Aorta (tissue), 5 donors: ENCODE measurements around the gene CACNA1B. TPM values are rescaled to one million over a fixed set of nuclear protein-coding genes. Genes with fewer than 3 reads are reported as not detected.
"Not testable (repeated sequence)": the region's sequence is repeated elsewhere in the genome, so short reads cannot be mapped to it uniquely, and the experiment has no call there.

Source experiments
- ATAC-seq: fragments of 200-7000 bp; cut with Tn5 transposase; one replicate; pipeline ENCODE4 v1.9.1; 2022; ENCODE audit warnings: moderate library complexity; ENCODE audit not compliant: low FRiP score
- DNase-seq, 2 donors: peaks; one replicate each; pipeline ENCODE4 v3.0.0-alpha.2; 2020
- H3K27ac ChIP-seq, 2 donors: one replicate each; pipeline ENCODE4 v1.5.1; 2013; ENCODE audit warnings: low read length in 2 of 2, mild to moderate bottlenecking in 2 of 2, moderate library complexity in 2 of 2, control low read depth in 1 of 2, inconsistent platforms in 1 of 2, low read depth in 1 of 2
- H3K27me3 ChIP-seq, 2 donors: one replicate each; pipeline ENCODE4 v1.6.1; 2013; ENCODE audit warnings: control low read depth in 1 of 2, low read length in 1 of 2, mild to moderate bottlenecking in 1 of 2, moderate library complexity in 1 of 2; ENCODE audit not compliant: insufficient read depth in 2 of 2, control insufficient read depth in 1 of 2
- H3K36me3 ChIP-seq, 2 donors: one replicate each; pipeline ENCODE4 v1.6.1; 2013; ENCODE audit warnings: control low read depth in 1 of 2, low read length in 1 of 2, mild to moderate bottlenecking in 1 of 2; ENCODE audit not compliant: insufficient read depth in 2 of 2, control insufficient read depth in 1 of 2
- H3K4me1 ChIP-seq, 2 donors: one replicate each; pipeline ENCODE4 v1.6.1; 2013; ENCODE audit warnings: low read length in 2 of 2, control low read depth in 1 of 2, mild to moderate bottlenecking in 1 of 2, moderate library complexity in 1 of 2; ENCODE audit not compliant: insufficient read depth in 2 of 2, control insufficient read depth in 1 of 2
- H3K4me3 ChIP-seq, 2 donors: one replicate each; pipeline ENCODE4 v1.5.1; 2013; ENCODE audit warnings: low read length in 2 of 2, control low read depth in 1 of 2, mild to moderate bottlenecking in 1 of 2
- H3K9me3 ChIP-seq: one replicate; pipeline ENCODE4 v1.6.1; 2013; ENCODE audit warnings: mild to moderate bottlenecking, low read length; ENCODE audit not compliant: control insufficient read depth
- WGBS, 2 donors: extraction: QIAGEN DNeasy Blood & Tissue Kit; methylation state at CpG; one replicate each; pipeline ENCODE4 v1.1.7; 2013; 5-methylcytosine and 5-hydroxymethylcytosine counted together
- intact Hi-C, 2 donors: fragments of 100-400 bp; cut with DNase I; formaldehyde crosslinking; loops; one replicate each; pipeline versions ENCODE4 v1.14.2 to v1.15.0; 2022
- polyA plus RNA-seq, 2 donors: library from polyadenylated mRNA; stranded (reverse); fragments of 200-250 nt; gene quantifications; one replicate each; pipeline ENCODE4 v1.2.3, GENCODE V29; 2013
- total RNA-seq, 2 donors: library from RNA; stranded (reverse); fragmentation: NEBNext Ultra II Directional; extraction: Animal tissue kit (Norgen Biotek cat#: 25700); gene quantifications; one replicate each; pipeline ENCODE4 v1.2.1, GENCODE V29; 2021
- donor health status: healthy with polysubstance abuse.
- donor health status: Bipolar disorder and iron deficiency.
- donor health status: DM: no; HTN: no; CAD: no.
- donor health status: DM: no; HTN: no; CAD: no.
- donor health status: DM: yes; HTN: yes; CAD: no.

CACNA1B gene
- total and polyA plus RNA-seq, 4 donors = under 0.01 to 0.05 (median 0.03) TPM; not detected in 1

DNA sequence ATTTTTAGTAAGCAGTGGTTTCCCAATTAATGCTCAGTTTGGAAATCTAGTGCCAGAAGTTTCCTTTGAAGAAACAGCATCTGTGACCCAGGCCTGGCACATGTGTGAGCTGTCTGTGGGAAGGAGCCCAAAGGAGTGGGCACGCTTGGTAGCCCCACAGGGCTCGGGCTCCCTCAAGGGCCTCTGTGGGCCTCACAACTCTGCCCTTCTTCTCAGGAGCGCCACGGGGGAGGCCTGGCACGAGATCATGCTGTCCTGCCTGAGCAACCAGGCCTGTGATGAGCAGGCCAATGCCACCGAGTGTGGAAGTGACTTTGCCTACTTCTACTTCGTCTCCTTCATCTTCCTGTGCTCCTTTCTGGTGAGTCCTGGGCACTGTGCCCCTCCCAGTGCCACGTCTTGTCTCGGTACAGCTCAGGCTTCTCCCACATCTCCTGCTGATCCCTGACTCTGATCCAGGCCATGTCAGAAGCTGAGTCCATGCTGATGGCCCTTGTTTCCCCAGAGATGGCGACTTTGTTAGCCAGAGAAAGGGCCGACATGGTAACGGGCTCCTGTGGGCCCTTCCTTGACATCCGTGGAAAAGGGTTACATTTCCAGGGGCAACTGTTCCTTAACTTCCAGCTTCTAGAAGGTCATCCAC is 200.4 kb downstream of the CACNA1B start:
- 80 to 88% methylated on average over 13 of the region's 13 CpGs for WGBS, 2 donors
- no peak for ATAC-seq
- H3K9me3 ChIP-seq = peaks cover 1% of the 10 kb centered on the region
- H3K4me1 ChIP-seq = no peaks in the 10 kb centered on the region
- intact Hi-C loops = no loop called here
- H3K36me3 ChIP-seq = no peaks in the 10 kb centered on the region
- no peaks in the 10 kb centered on the region for H3K27me3 ChIP-seq
- no peak overlapping the region for H3K4me3 ChIP-seq
- no peak overlapping the region for H3K27ac ChIP-seq
- peak in 1 of 2 donors; percentile 45 for DNase-seq

DNA sequence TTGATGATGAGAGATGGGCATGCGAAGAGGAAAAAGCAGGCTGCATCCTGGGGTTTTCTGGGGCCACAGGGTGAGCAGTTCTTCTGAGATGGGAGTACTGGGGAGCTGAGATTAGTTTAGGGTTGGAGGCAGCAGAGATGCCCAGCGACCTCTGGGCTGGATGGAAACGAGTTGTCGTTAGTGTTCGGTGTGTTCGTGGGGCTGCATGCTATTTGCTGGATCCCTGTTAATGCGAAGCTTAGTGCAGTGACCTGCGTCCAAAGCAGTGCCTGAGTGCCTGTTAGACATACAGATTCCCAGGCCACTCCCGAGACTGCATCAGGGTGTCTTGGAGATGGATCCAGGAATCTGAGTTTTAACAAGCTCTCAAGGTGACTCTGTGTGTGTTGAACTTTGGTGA is 201.3 kb downstream of the CACNA1B start:
- H3K36me3 ChIP-seq = no peaks in the 10 kb centered on the region
- no peak overlapping the region for H3K27ac ChIP-seq
- ATAC-seq (no peak), DNase-seq (no peak)
- intact Hi-C loops = no loop called here
- no peaks in the 10 kb centered on the region for H3K4me1 ChIP-seq
- H3K9me3 ChIP-seq = peaks cover 1% of the 10 kb centered on the region
- 89 to 90% methylated on average over 9 of the region's 9 CpGs for WGBS, 2 donors
- no peak overlapping the region for H3K4me3 ChIP-seq
- H3K27me3 ChIP-seq = no peaks in the 10 kb centered on the region

DNA sequence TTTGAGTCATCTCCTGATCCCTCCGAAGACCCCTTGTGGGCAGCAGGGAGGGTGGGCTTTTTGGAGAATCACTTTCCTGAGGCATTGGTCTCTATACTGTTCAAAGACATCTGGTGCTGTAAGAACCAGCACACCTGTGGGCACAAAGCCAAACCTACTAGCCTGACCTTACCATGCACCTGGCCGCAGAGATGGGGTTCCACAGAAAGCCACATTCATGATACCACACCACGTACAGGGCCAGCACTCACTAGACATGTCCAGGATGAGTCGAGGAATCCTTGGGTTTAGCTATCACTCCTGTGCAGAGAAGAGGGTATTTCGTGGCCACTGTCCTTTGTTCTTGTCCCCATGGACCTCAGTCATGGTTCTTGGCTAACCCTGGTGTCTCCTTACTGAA is 203.4 kb downstream of the CACNA1B start:
- Histone ChIP-seq H3K36me3 (no peaks in the 10 kb centered on the region), H3K9me3 (peaks cover 1% of the 10 kb centered on the region), H3K27me3 (no peaks in the 10 kb centered on the region), H3K4me3 (no peak overlapping the region), H3K27ac (no peak overlapping the region), H3K4me1 (no peaks in the 10 kb centered on the region)
- no peak for ATAC-seq
- intact Hi-C loops = no loop called here
- peak in 1 of 2 donors; percentile 40 for DNase-seq
- 76 to 83% methylated on average over 5 of the region's 5 CpGs for WGBS, 2 donors

DNA sequence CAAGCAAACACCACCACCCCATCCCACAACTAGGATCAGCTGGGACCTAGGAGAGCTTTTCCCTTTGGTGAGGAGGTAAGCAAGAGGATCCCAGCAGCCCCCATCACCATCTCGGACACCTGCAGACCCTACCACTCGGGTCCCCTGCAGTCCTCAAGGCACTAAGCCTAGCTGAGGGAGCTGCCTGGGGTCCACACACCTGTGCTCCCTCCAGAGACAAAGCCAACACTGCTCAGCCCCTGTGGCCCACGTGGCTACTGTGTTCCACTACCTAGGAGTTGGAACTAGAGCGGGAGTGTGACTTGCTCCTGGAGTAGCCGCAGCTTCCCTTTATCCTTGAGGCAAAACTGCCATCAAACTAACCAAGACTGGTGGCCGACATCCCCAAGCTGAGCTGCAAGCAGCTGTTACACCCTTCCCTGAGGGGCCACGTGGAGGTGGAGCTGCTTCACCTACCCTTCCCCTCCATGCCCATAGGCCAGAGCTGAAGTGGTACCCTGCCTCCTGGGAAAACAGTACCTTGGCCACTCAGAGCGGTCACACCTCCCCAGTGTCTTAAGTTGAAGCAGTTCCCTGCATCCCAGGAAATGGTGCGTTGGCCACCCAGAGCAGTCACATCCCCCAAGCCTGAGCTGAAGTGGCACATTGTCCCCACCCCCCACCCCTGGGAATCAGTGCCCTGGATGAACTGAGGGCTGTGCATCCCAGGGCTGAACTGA is 205.5 kb downstream of the CACNA1B start:
- ATAC-seq = no peak
- H3K27me3 ChIP-seq = no peaks in the 10 kb centered on the region
- H3K9me3 ChIP-seq = peaks cover 3% of the 10 kb centered on the region
- no peak overlapping the region for H3K27ac ChIP-seq
- intact Hi-C loops = no loop called here
- no peak overlapping the region for H3K4me3 ChIP-seq
- peak in 1 of 2 donors; percentile 45 for DNase-seq
- WGBS, 2 donors = 70 to 73% methylated on average over 9 of the region's 9 CpGs
- H3K4me1 ChIP-seq = no peaks in the 10 kb centered on the region
- H3K36me3 ChIP-seq = no peaks in the 10 kb centered on the region

DNA sequence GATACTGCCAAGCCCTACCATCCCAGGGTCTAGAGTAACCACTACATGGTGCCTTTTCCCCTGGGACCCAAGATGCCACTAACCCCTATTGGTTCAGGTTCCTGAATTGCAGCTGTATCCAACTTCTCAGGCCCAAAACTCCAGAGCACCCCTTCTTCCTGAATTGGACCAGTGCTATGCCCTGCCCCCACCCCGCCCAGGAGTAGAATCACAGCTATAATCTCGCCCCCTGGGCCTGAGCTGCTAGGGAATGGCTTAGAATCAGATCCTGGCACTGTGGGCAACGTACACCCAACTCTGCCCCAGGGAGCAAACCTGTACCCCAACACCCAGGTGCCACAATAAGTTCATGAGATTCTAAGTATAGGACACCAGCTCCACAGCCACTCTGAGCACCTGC is 206.3 kb downstream of the CACNA1B start:
- 53 to 66% methylated on average over 3 of the region's 3 CpGs for WGBS, 2 donors
- Histone ChIP-seq H3K27me3 (no peaks in the 10 kb centered on the region), H3K27ac (no peak overlapping the region), H3K36me3 (no peaks in the 10 kb centered on the region), H3K9me3 (peaks cover 3% of the 10 kb centered on the region), H3K4me1 (no peaks in the 10 kb centered on the region), H3K4me3 (no peak overlapping the region)
- DNase-seq = no peak
- intact Hi-C loops = no loop called here
- no peak for ATAC-seq

DNA sequence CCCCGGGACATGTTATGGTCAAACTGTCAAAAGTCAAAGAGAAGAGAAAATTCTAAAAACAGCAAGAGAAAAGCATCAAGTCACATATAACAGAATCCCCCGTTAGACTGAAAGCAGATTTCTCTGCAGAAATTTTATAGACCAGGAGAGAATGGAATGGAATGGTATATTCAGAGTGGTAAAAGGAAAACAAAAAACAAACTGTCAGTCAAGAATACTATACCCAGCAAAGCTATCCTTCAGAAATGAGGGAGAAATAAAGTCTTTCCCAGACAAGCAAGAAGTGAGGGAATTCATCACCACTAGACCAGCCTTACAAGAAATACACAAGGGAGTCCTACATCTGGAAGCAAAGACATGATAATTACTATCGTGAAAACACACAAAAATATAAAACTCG is 208.0 kb downstream of the CACNA1B start:
- ATAC-seq (no peak), DNase-seq (no peak)
- no peak overlapping the region for H3K27ac ChIP-seq
- 82 to 92% methylated on average over 4 of the region's 4 CpGs for WGBS, 2 donors
- no peaks in the 10 kb centered on the region for H3K27me3 ChIP-seq
- intact Hi-C loops = no loop called here
- H3K36me3 ChIP-seq = no peaks in the 10 kb centered on the region
- peaks cover 3% of the 10 kb centered on the region for H3K9me3 ChIP-seq
- H3K4me1 ChIP-seq = no peaks in the 10 kb centered on the region
- H3K4me3 ChIP-seq = no peak overlapping the region

DNA sequence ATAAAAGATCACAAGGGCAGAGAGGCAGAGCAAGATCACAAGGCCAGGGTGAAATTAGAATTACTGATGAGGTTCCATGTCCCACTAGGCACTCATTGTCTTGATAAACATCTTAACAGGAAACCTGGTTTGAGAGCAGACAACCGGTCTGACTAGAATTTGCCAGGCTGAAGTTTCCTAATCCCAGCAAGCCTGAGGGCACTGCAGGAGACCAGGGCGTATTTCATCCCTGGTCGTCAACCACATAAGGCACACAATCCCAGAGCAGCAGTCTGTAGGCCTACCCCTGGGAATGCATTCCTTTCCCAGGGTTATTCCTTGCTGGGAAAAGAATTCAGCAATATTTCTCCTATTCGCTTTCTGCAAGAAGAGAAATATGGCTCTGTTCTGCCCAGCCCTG is 214.5 kb downstream of the CACNA1B start:
- ATAC-seq, intact Hi-C loops, H3K27ac ChIP-seq, H3K36me3 ChIP-seq, H3K4me3 ChIP-seq, H3K27me3 ChIP-seq, DNase-seq, H3K9me3 ChIP-seq, H3K4me1 ChIP-seq: not testable (repeated sequence)
- WGBS, 2 donors = 57 to 74% methylated on average over 4 of the region's 4 CpGs

DNA sequence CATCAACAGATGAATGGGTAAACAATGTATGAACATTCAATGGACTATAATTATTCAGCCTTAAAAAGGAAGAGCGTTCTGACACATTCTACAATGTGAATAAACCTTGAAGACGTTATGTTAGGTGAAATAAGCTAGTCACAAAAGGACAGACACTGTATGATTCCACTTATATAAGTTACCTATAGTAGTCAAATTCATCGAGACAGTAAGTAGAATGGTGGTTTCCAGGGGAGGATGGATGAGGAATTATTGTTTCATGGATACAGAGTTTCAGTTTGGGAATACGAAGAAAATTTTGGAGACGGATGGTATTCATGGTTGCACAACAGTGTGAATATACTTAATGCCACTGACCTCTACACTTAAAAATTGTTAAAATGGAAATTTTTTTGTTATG is 216.4 kb downstream of the CACNA1B start:
- intact Hi-C loops = no loop called here
- WGBS, 2 donors = 84 to 87% methylated on average over 5 of the region's 5 CpGs
- Histone ChIP-seq H3K27ac (no peak overlapping the region), H3K27me3 (no peaks in the 10 kb centered on the region), H3K36me3 (no peaks in the 10 kb centered on the region), H3K4me3 (no peak overlapping the region), H3K4me1 (no peaks in the 10 kb centered on the region), H3K9me3 (peaks cover 2% of the 10 kb centered on the region)
- DNase-seq (no peak), ATAC-seq (no peak)
